GM19463 (cell line): ENCODE measurements around the gene ZNF609.

Experiments
- ATAC-seq: cut with Tn5 transposase; IDR thresholded peaks from one replicate; pipeline ENCODE4 v1.9.1; 2021; ENCODE audit warnings: mild to moderate bottlenecking, moderate library complexity; ENCODE audit not compliant: unreplicated experiment

Gene ZNF609

DNA sequence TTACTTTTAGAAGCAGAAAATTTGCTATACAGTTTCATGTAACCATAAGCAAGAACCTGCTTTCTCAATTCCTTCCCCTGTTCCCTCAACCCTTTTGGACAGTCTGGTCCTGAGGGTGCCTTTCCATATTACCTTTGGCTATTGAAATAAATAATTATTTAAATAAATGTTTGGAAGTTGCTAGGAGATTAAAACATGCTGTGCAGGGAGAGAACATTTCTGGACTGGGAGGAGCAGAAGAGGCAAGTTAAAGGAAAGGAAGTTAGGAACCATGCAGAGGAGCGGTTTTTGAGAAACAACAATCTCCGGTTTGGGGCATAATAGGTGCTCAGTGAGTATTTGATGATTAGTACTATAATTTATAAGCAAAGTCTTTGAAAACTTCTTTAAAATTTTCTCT lies 41.8 kb downstream of the ZNF609 start:
- no peak for ATAC-seq

DNA sequence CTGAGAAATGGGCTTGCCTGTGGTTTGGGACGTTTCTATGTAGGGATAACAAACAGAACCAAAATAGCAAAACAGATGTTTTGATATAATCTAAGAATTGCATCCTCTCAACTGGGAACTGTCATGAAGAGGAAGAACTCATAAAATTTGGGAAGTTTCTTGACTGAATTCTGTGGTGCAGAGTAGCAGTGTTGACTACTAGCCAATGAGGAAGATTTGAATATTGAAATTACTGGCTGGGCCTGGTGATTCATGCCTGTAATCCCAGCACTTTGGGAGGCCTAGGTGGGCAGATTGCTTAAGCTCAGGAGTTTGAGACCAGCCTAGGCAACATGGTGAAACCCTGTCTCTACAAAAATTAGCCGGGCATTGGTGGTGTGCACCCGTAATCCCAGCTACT lies 42.2 kb downstream of the ZNF609 start:
- no peak for ATAC-seq

DNA sequence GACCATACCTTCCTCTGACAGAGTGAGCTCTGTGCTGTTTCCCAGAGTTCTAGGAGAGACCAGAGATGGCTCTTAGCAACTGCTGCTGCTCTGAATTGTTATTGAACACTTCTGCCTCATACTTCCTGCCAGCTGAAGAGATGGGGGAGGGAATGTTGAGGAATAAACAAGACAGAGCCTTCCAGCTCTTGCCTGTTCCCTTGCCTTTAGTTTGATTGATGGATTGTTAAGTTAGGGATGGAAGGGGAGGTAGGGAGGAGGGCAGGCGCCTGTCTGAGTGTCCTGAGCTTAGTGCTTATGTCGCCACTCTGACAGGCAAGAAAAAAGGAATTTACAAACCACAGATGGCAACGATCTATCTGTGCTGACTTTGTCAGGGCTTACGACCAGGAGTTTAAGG lies 42.8 kb downstream of the ZNF609 start:
- ATAC-seq: no peak

DNA sequence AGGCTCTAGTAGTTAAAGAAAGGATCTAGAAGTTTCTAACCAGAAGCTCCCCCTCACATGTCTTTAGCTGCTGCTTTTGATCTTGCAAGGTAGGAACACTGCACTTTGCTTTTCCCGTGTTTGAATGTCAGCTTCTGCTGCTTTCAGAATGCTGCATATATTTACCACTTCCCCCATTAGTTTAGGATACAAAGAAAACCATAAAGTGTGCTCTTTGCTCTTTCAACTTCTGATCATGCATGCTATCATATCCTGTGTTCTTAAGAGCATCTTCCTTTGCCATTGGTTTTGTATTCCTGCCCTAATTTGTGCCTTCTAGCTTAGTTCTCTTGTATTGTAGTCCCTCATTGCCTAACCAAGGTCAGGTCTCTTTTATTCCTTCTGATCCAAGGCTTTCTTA lies 43.3 kb downstream of the ZNF609 start:
- no peak for ATAC-seq

DNA sequence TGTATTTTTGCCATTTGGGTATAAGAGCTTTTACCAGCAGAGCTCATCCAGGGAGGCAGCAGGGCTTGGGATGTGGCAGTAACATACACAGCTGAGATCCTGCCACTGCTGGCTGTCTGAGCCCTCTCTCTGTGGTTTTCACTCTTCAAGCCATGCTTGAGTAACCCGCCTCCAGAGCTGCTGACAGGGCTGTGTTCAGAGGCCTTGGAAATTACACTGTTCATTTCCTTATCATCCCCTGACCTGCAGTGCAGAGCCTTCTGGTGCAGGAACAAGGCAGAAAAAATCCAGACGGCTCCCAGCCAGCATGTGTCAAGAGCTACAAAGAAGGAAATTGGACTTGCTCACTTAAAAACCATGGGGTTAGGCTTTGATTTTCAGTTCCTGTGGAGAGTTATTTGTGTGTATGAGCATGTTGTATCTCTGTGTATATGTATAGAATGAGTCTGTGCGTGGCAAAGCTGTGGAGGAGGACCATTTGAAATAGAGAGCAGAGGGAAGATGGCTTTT lies 47.0 kb downstream of the ZNF609 start:
- ATAC-seq: peak; percentile 74

DNA sequence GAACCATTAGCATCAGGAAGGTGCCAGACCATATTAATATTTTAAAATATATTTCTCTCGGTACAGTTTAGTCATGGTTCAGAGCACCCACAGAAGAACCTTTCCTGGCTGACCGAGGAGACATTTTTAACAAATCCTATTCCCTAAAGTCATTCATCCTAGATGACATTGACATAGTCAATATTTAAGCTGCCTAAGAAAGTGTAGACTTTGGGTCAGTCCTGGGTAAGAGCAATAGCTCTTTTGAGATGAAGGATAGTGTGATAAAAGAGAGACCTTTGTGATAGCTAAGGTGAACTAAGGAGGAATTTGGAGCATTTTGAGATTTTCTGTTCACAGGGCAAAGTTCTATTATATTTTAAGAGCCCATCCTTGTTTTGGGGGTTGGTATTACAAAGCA lies 47.5 kb downstream of the ZNF609 start:
- ATAC-seq: no peak

DNA sequence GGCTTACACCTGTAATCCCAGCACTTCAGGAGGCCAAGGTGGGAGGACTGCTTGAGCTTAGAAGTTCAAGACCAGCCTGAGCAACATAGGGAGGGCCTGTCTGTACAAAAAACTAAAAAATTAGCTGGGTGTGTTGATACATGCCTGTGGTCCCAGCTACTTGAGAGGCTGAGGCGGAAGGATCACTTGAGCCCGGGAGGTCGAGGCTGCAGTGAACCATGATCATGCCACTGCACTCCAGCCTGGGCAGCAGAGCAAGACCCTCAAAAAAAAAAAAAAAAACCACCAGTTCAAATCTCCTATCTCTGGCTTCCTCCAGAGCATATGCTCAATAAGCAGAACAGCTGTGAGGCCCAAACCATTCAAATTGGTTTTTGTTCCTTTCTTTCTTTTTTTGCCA lies 53.4 kb downstream of the ZNF609 start:
- ATAC-seq: no peak

DNA sequence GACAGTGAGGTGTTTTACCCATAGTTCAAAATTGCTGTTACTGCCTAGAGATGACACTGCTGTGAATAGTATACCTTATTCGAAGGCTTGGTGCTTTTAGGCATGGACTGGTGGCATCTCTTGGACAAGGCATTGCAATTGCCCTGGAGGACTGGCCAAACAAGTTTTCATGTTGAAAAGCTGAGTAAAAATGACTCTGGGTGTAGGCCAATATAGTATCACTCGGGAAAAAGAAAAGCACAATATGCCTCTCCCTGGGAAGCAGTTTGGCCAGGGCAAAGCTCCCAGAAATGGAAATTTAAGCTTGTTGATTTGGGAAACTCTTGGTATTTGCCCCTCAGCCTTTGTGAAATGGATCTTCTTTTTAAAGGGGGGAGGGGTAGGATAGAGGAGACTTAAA lies 54.8 kb downstream of the ZNF609 start:
- no peak for ATAC-seq

DNA sequence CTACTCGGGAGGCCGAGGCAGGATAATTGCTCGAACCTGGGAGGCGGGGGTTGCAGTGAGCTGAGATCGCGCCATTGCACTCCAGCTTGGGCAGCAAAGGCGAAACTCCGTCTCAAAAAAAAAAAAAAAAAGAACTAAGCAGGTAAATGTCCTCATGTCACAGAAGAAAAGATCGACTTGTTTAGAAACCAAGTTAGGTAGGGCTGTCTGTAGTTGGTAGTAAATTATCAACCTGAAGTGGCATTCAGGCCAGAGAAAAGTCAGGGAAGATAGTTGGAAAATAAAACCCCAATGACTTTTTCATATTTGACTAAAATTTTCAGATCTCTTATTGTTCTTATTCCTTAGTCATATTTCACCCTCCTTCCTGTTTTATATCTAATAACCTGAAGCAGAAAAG lies 55.4 kb downstream of the ZNF609 start:
- no peak for ATAC-seq

DNA sequence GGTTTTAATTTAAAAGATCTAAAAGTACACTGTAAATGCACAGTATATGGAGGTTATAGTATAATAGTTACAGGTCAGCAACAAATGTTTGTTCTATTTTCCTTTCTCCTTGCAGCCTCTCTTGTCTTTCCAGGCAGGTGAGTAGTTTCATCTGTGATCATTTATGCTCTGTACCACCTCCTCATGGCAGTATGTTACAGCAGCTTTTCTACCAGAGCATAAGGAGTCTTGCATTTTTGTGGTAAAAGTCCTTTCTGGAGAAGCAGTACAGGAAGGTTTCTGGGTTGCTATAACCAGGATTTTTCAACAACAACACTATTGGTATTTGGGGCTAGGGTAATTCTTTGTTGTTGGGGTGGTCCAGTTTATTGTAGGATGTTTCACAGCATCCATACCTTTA lies 59.5 kb downstream of the ZNF609 start:
- no peak for ATAC-seq

DNA sequence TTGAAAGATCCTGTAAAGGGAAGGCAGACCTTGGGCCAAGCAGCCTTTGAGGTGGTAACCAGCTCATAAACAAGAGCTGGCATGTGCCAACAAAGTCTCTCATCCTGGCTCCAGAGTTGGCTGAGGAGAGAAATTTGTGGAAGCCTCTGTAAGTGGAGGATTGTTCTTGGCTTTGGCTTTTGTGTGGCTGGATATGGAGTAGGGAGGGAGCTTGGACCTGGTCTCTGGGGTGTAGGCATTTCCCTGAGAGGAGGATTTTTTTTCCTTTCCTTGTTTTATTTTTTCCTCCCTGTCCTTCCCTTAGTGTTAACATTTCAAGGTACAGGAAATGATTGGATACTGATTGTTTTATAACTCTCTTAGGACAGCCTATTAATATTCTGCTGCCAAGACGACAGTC lies 60.8 kb downstream of the ZNF609 start:
- ATAC-seq: no peak

DNA sequence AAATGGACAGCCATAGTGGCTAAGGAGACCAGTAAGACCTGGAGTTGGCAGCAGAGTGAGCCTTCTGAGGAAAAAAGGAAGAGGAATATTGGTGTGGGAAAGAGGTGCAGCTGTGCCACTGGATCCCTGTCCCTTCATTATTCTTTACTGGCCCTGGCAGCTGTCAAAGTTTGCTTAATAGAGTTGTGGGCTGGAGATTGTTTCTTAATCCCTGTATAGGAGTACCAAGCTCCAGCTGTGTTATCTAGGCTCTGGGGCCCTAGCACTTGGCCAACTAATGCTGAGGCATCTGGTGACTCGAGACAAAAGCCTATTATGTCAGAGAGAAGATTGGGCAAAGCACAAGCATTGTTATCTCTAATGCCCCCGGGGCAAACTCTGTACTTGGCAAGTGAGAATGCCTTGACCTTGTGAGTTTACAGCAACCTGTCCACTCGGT lies 61.4 kb downstream of the ZNF609 start:
- no peak for ATAC-seq

DNA sequence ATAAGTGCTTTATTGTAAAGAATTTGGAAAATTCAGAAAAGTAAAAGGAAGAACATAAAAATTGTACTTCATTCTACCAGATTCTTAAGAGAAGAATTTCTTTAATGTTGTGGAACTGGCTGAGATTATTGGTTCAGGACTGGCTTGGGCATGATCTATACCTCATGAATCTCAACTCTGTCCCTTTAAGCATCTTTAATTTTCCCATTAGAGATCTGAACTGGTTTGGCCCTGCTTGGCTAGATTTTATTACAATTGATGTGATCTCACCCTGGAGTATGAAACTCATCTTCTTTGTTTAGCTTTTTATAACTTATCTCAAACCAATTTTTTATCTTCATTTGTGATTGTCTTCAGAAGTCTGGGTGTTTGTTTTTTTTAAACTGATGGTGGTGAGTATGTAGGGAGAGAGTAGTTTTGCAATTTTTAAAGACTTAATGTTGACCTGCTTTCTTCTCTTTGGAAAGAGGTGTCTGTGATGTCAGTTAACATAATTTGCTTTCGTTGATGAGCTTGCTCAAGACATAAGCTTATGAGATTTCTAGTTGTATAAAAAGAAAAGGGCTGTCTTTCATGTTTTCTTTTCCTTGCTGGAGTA lies 61.9 kb downstream of the ZNF609 start:
- no peak for ATAC-seq

DNA sequence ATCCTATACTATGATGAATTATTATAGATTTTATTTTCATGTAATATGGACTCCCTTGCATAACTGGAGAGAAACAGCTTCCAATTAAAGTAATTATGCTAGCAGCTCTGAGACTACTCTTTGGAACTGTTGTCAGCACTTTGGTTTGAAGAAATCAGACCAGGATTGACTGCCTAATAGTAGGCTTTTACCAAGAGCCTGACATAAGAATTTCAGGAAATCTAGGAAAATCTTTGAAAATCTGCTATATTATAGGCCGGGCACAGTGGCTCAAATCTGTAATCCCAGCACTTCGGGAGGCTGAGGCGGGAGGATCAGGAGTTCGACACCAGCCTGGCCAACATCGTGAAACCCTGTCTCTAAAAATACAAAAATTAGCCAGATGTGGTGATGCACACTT lies 62.9 kb downstream of the ZNF609 start:
- no peak for ATAC-seq

DNA sequence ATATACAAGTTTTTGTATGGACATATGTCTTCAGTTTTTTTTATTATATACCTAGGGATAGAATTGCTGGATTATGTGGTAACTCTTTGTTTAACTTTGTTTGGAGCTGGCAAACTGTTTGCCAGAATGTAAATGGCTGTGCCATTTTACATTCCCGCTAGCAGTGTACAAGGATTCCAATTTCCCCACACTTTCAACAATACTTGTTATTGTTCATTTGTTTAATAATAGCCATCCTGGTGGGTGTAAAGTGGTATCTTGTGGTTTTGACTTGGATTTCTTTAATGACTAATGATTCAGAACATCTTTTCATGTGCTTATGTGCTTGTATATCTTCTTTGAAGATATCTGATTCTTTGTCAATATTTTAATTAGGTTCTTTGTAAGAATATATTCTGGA lies 64.4 kb downstream of the ZNF609 start:
- no peak for ATAC-seq

DNA sequence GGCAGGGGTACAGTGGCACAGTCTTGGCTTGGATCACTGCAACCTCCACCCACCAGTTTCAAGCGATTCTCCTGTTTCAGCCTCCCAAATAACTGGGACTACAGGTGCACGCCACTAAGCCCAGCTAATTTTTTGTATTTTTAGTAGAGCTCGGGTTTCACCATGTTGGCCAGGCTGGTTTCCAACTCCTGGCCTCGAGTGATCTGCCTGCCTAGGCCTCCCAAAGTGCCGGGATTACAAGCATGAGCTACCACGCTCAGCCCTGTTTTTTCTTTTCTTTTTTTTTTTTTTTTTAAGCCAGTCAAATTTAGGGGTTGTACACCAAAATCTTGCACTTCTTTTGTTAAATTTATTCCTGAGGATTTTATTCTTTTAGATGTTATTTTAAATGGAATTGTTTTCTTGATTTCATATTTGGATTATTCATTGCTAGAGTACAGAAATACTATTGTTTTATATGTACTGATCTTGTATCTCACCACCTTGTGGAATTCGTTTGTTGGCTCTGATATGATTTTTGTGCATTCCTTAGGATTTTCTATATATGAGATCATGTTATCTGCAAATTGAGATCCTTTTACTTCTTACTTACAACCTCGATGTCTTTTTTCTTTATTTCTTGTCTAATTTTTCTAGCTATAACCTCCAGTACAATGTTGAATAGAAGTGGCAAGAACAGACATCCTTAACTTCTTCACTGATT lies 65.6 kb downstream of the ZNF609 start:
- ATAC-seq: no peak

DNA sequence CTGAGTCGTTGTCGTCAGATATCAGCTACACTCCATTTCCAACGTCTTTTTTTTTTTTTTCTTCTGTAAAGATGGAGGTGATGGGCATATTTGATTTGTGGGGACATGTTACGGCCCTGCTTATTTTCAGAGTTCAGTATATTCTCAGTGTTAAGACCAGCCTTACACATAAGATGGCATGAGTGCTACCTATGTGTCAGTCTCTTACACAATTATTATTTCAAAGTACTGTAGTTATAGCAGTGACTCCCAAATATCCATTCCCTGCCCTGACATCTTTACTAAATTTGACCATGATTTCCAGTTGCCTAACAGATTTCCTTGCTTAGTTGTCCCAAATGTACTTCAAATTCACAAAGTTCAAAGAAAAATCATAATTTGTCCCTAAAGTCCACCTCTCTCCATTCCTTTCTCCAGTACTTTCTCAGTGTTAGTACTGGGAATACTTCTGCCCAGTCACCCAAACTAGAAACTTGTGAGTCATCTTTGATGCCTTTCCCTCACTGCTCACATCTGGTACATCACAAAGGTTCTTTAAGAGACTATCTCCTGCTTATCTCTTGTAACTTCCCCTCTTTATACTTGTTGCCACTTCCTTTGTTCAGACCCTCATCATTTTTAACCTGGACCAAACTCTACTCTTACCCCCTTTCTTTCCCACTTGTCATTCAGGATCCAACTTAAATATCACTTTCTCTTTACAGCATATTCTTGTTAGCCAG lies 67.0 kb downstream of the ZNF609 start:
- no peak for ATAC-seq

DNA sequence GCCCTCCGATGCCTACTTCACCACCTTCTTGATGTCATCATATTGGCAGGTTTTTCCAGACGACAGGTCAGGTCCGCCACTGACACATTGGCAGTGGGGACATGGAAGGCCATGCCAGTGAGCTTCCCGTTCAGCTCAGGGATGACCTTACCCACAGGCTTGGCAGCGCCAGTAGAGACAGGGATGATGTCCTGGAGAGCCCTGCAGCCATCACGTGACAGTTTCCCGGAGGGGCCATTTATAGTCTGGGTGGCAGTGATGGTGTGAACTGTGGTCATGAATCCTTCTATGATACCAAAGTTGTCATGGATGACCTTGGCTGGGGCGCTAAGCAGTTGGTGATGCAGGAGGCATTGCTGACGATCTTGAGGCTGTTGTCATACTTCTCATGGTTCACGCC lies 68.5 kb downstream of the ZNF609 start:
- ATAC-seq: no peak

DNA sequence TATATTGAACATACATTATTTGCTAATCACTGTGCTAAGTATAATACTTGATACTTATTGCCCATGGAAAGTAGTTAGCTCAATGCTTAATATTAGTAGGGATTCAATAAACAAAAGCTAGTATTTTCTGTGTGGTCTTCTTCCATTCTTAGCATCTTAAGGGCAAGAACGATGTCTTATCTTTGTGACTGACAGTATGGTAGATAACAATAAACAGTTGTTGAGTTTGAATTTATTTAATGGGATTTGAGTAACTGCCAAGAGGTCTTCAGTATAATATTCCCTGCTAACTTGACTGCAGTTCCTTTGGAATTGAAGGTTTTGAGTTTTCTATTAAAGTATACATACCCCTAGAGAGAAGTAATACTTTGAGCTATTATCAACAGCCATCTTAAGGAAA lies 70.1 kb downstream of the ZNF609 start:
- ATAC-seq: no peak

DNA sequence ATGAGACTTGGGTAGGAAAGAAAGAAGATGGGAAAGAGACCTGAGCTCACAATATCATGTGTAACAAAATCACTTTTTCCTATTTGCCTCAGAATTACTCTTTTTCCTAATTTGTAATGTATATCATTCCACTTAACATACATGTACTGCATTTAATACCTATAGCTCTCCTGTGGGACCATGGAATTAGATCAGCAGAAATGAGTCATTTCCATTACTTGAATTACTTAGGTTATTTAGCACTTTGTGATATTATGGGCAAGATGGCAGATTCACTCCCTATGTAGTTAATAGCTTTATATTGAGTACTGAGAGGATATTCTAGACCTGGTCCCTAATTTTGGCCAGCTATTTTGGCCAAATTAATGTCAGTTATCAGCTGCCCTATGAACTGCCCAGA lies 70.5 kb downstream of the ZNF609 start:
- no peak for ATAC-seq

DNA sequence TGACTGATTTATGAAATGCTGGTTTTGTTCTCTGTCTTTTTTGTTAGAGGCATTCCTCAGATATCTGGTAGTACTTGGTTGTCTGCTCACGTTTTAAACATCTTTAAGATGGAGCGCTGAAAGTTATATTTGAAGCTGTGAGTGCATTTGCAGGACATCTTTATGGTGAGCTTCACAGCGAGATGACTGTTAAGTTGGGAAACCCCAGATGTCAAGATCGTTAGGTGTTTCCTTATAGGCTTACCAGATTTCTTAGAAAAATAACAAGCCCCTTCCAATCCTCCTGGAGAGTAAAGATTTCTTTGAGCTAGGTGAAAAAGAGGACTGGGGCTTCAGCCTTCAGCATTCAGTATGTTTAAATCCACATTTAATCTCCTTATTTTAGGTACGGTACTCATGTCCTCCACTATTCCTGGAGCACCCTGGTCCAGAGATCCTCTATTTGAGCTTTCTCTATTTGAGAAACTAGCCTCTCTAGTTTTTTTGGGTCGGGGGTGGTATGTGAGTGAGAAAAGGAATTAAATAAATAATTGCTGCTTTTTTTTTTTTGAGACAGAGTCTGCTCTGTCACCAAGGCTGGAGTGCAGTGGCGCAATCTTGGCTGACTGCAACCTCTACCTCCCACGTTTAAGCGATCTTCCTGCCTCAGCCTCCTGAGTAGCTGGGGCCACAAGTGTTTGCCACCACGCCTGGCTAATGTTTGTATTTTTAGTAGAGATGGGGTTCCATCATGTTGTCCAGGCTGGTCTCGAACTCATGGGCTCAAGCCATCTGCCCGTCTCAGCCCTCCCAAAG lies 72.3 kb downstream of the ZNF609 start:
- ATAC-seq: no peak
